Measurements from ENCODE around the gene PLCH2.

- TF ChIP-seq CTCF (conservative IDR thresholded peaks at IDR 0.05; ENCODE audit: low read length) = no peak
- TF ChIP-seq EZH2phosphoT487 (IDR thresholded peaks at IDR 0.05; ENCODE audit: borderline replicate concordance) = no peak
Observed at GRCh38 chr1:2496087-2496622, 20.1 kb downstream of the PLCH2 start.
